ENCODE measurements around the gene DMD. TPM values are rescaled to one million over a fixed set of nuclear protein-coding genes. Genes with fewer than 3 reads are reported as not detected.

Gene DMD
- 1 to 10 TPM in 1 of 2 experiments, under 1 TPM in 1; 0.85 to 1.8 TPM for total RNA-seq

- intact Hi-C loops (cut with DNase I, micrococcal nuclease) = no loop called here
- no peak within 1 kb of the TSS for H3K27ac Mint-ChIP-seq
- no peaks in the 10 kb centered on the region for H3K9me3 Mint-ChIP-seq (ENCODE audit: low read depth)
- ATAC-seq (no peak), DNase-seq (no peak)
- CTCF ChIA-PET = no interaction called here
- no peak within 1 kb of the TSS for H3K4me3 Mint-ChIP-seq
- H3K27me3 Mint-ChIP-seq = no peaks in the 10 kb centered on the region
- no peaks in the 10 kb centered on the region for H3K36me3 Mint-ChIP-seq (ENCODE audit: low read depth)
- POLR2A ChIA-PET = no interaction called here
- H3K4me1 Mint-ChIP-seq = no peaks in the 10 kb centered on the region
Observed at GRCh38 chrX:33211356-33212260, at the start of gene DMD. DMD (minus strand) TSS chrX:33211549; CDS start chrX:33211312, 237 bp downstream.

- Mint-ChIP-seq H3K36me3 (ENCODE audit: low read depth) (no peaks in the 10 kb centered on the region), H3K4me1 (no peaks in the 10 kb centered on the region), H3K4me3 (no peak overlapping the region), H3K27me3 (no peaks in the 10 kb centered on the region), H3K27ac (no peak overlapping the region), H3K9me3 (ENCODE audit: low read depth) (no peaks in the 10 kb centered on the region)
- no peak for DNase-seq
- POLR2A ChIA-PET = no interaction called here
- intact Hi-C loops (cut with DNase I, micrococcal nuclease) = no loop called here
- CTCF ChIA-PET = no interaction called here
- no peak for ATAC-seq
Observed at GRCh38 chrX:33252306-33252825, 41.0 kb upstream of the DMD start.

- ATAC-seq (no peak), DNase-seq (no peak)
- H3K27ac Mint-ChIP-seq = no peak overlapping the region
- no peak overlapping the region for H3K4me3 Mint-ChIP-seq
- POLR2A ChIA-PET = no interaction called here
- intact Hi-C loops (cut with DNase I, micrococcal nuclease) = no loop called here
- no peaks in the 10 kb centered on the region for H3K9me3 Mint-ChIP-seq (ENCODE audit: low read depth)
- CTCF ChIA-PET = no interaction called here
- H3K36me3 Mint-ChIP-seq (ENCODE audit: low read depth) = no peaks in the 10 kb centered on the region
- H3K4me1 Mint-ChIP-seq = no peaks in the 10 kb centered on the region
- H3K27me3 Mint-ChIP-seq = no peaks in the 10 kb centered on the region
Observed at GRCh38 chrX:33218819-33219218, 7.5 kb upstream of the DMD start.

- no peaks in the 10 kb centered on the region for H3K4me1 Mint-ChIP-seq
- H3K27ac Mint-ChIP-seq = no peak overlapping the region
- H3K9me3 Mint-ChIP-seq (ENCODE audit: low read depth) = no peaks in the 10 kb centered on the region
- H3K36me3 Mint-ChIP-seq (ENCODE audit: low read depth) = no peaks in the 10 kb centered on the region
- ChIA-PET CTCF (interaction anchor here (0.7 kb wide), 1 partner anchor 11 kb away, joined by 3 read pairs; no protein-coding TSS in a partner anchor), POLR2A (no interaction called here)
- no peaks in the 10 kb centered on the region for H3K27me3 Mint-ChIP-seq
- ATAC-seq = no peak
- intact Hi-C loops (cut with DNase I, micrococcal nuclease) = no loop called here
- H3K4me3 Mint-ChIP-seq = no peak overlapping the region
- DNase-seq = no peak
Observed at GRCh38 chrX:33210156-33210555, 1.2 kb downstream of the DMD start.

GRCh38 chrX:33207056-33207455, 4.3 kb downstream of the DMD start:
- POLR2A ChIA-PET = no interaction called here
- ATAC-seq = no peak

GRCh38 chrX:33205321-33205720, 6.0 kb downstream of the DMD start:
- H3K36me3 Mint-ChIP-seq (ENCODE audit: low read depth) = no peaks in the 10 kb centered on the region
- ChIA-PET POLR2A (no interaction called here), CTCF (no interaction called here)
- H3K4me1 Mint-ChIP-seq = no peaks in the 10 kb centered on the region
- H3K4me3 Mint-ChIP-seq = no peak overlapping the region
- intact Hi-C loops (cut with DNase I, micrococcal nuclease) = no loop called here
- DNase-seq (no peak), ATAC-seq (no peak)
- peaks cover 4% of the 10 kb centered on the region for H3K9me3 Mint-ChIP-seq (ENCODE audit: low read depth)
- H3K27ac Mint-ChIP-seq = no peak overlapping the region
- no peaks in the 10 kb centered on the region for H3K27me3 Mint-ChIP-seq

More at GRCh38 chrX:33207056-33207455, 4.3 kb downstream of the DMD start:
- CTCF ChIA-PET = no interaction called here
- Mint-ChIP-seq H3K4me1 (no peaks in the 10 kb centered on the region), H3K9me3 (ENCODE audit: low read depth) (peaks cover 4% of the 10 kb centered on the region), H3K36me3 (ENCODE audit: low read depth) (no peaks in the 10 kb centered on the region), H3K27me3 (no peaks in the 10 kb centered on the region), H3K4me3 (no peak overlapping the region), H3K27ac (no peak overlapping the region)
- no peak for DNase-seq
- intact Hi-C loops (cut with DNase I, micrococcal nuclease) = no loop called here

- CTCF ChIA-PET = no interaction called here
- ATAC-seq = no peak
- POLR2A ChIA-PET = no interaction called here
- H3K4me3 Mint-ChIP-seq = no peak overlapping the region
- DNase-seq = no peak
- no peaks in the 10 kb centered on the region for H3K27me3 Mint-ChIP-seq
- no peaks in the 10 kb centered on the region for H3K36me3 Mint-ChIP-seq (ENCODE audit: low read depth)
- intact Hi-C loops (cut with DNase I, micrococcal nuclease) = no loop called here
- peaks cover 4% of the 10 kb centered on the region for H3K9me3 Mint-ChIP-seq (ENCODE audit: low read depth)
- H3K4me1 Mint-ChIP-seq = no peaks in the 10 kb centered on the region
- no peak overlapping the region for H3K27ac Mint-ChIP-seq
Observed at GRCh38 chrX:33204889-33205288, 6.5 kb downstream of the DMD start.

GRCh38 chrX:33198561-33199279, 12.6 kb downstream of the DMD start:
- H3K4me1 Mint-ChIP-seq = no peaks in the 10 kb centered on the region
- ChIA-PET POLR2A (no interaction called here), CTCF (no interaction called here)
- peaks cover 5% of the 10 kb centered on the region for H3K9me3 Mint-ChIP-seq (ENCODE audit: low read depth)
- no peaks in the 10 kb centered on the region for H3K36me3 Mint-ChIP-seq (ENCODE audit: low read depth)
- H3K27ac Mint-ChIP-seq = no peak overlapping the region
- no peak for ATAC-seq
- DNase-seq = no peak
- intact Hi-C loops (cut with DNase I, micrococcal nuclease) = no loop called here
- no peak overlapping the region for H3K4me3 Mint-ChIP-seq
- H3K27me3 Mint-ChIP-seq = no peaks in the 10 kb centered on the region

GRCh38 chrX:33195698-33196097, 15.7 kb downstream of the DMD start:
- Mint-ChIP-seq H3K36me3 (ENCODE audit: low read depth) (no peaks in the 10 kb centered on the region), H3K4me1 (no peaks in the 10 kb centered on the region), H3K27ac (no peak overlapping the region), H3K27me3 (no peaks in the 10 kb centered on the region), H3K4me3 (no peak overlapping the region), H3K9me3 (ENCODE audit: low read depth) (peaks cover 8% of the 10 kb centered on the region)
- POLR2A ChIA-PET = no interaction called here
- intact Hi-C loops (cut with DNase I, micrococcal nuclease) = no loop called here
- DNase-seq (no peak), ATAC-seq (no peak)
- CTCF ChIA-PET = no interaction called here

- CTCF ChIA-PET = no interaction called here
- H3K36me3 Mint-ChIP-seq (ENCODE audit: low read depth) = no peaks in the 10 kb centered on the region
- intact Hi-C loops (cut with DNase I, micrococcal nuclease) = no loop called here
- peaks cover 8% of the 10 kb centered on the region for H3K9me3 Mint-ChIP-seq (ENCODE audit: low read depth)
- no peaks in the 10 kb centered on the region for H3K4me1 Mint-ChIP-seq
- DNase-seq = no peak
- H3K27me3 Mint-ChIP-seq = no peaks in the 10 kb centered on the region
- H3K27ac Mint-ChIP-seq = no peak overlapping the region
- ATAC-seq = no peak
- POLR2A ChIA-PET = no interaction called here
- H3K4me3 Mint-ChIP-seq = no peak overlapping the region
Observed at GRCh38 chrX:33194876-33195433, 16.4 kb downstream of the DMD start.

- Mint-ChIP-seq H3K4me1 (no peaks in the 10 kb centered on the region), H3K4me3 (no peak overlapping the region), H3K27ac (no peak overlapping the region), H3K27me3 (no peaks in the 10 kb centered on the region), H3K36me3 (ENCODE audit: low read depth) (no peaks in the 10 kb centered on the region), H3K9me3 (ENCODE audit: low read depth) (peaks cover 8% of the 10 kb centered on the region)
- ChIA-PET CTCF (no interaction called here), POLR2A (no interaction called here)
- no peak for DNase-seq
- intact Hi-C loops (cut with DNase I, micrococcal nuclease) = no loop called here
- no peak for ATAC-seq
Observed at GRCh38 chrX:33194289-33194688, 17.1 kb downstream of the DMD start.

GRCh38 chrX:33190016-33190415, 21.3 kb downstream of the DMD start:
- ChIA-PET POLR2A (no interaction called here), CTCF (no interaction called here)
- ATAC-seq (no peak), DNase-seq (no peak)
- no peak overlapping the region for H3K4me3 Mint-ChIP-seq
- peaks cover 6% of the 10 kb centered on the region for H3K9me3 Mint-ChIP-seq (ENCODE audit: low read depth)
- no peak overlapping the region for H3K27ac Mint-ChIP-seq
- no peaks in the 10 kb centered on the region for H3K36me3 Mint-ChIP-seq (ENCODE audit: low read depth)
- H3K27me3 Mint-ChIP-seq = no peaks in the 10 kb centered on the region
- H3K4me1 Mint-ChIP-seq = no peaks in the 10 kb centered on the region
- intact Hi-C loops (cut with DNase I, micrococcal nuclease) = no loop called here
